ENCODE results near the gene OR52B6. TPM values are rescaled to one million over a fixed set of nuclear protein-coding genes. Genes with fewer than 3 reads are reported as not detected.
"Not testable (repeated sequence)": the region's sequence is repeated elsewhere in the genome, so short reads cannot be mapped to it uniquely, and the experiment has no call there.

Gene OR52B6
- total RNA-seq, 1 experiment from 2014 or later, result not detected

- intact Hi-C loops (cut with micrococcal nuclease; ENCODE audit: unreplicated experiment), result no loop called here
- no peak for DNase-seq
- no peaks in the 10 kb centered on the region for H3F3A ChIP-seq (ENCODE audit: insufficient read depth, low read depth)
- no peak overlapping the region for H3K4me2 ChIP-seq
- H3K4me1 ChIP-seq (replicated peaks; ENCODE audit: insufficient read depth), result no peaks in the 10 kb centered on the region
- BruUV-seq (replicated peaks), result no TSS peak
- no peak overlapping the region for H3K4me3 ChIP-seq
- ChIA-PET POLR2A (ENCODE audit: unreplicated experiment) (no interaction called here), CTCF (no interaction called here)
- H3K27ac ChIP-seq, result no peak overlapping the region
- no peak overlapping the region for H2AFZ ChIP-seq
- H3K9me2 ChIP-seq (ENCODE audit: insufficient read depth), result no peaks in the 10 kb centered on the region
- TF ChIP-seq CTCF (conservative IDR thresholded peaks at IDR 0.05) (no peak), EZH2 (IDR thresholded peaks at IDR 0.05; ENCODE audit: low read depth) (no peak)
- no peaks in the 10 kb centered on the region for H3K36me3 ChIP-seq (ENCODE audit: low read depth)
- H4K20me1 ChIP-seq (ENCODE audit: insufficient read depth), result no peaks in the 10 kb centered on the region
- H3K27me3 ChIP-seq (ENCODE audit: insufficient read depth, low read depth), result no peaks in the 10 kb centered on the region
- no peaks in the 10 kb centered on the region for H3K9me3 ChIP-seq (ENCODE audit: insufficient read depth, low read depth)
- H3K79me2 ChIP-seq (ENCODE audit: low read depth), result no peaks in the 10 kb centered on the region
These were observed 337 bp downstream of the OR52B6 start for GRCh38 chr11:5581014-5581413.

DNA sequence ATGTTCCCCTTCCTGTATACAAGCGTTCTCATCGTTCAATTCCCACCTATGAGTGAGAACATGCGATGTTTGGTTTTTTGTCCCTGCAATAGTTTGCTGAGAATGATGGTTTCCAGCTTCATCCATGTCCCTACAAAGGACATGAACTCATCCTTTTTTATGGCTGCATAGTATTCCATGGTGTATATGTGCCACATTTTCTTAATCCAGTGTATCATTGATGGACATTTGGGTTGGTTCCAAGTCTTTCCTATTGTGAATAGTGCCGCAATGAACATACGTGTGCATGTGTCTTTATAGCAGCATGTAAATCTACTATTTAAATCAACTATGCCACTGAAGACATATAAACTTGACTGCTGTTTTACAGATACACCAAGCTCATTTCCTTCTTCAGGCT is 3.8 kb downstream of the OR52B6 start:
- BruUV-seq (replicated peaks); H3K4me2 ChIP-seq; H3K27me3 ChIP-seq (ENCODE audit: insufficient read depth, low read depth); intact Hi-C loops (cut with micrococcal nuclease; ENCODE audit: unreplicated experiment); DNase-seq; POLR2A ChIA-PET (ENCODE audit: unreplicated experiment); H3K79me2 ChIP-seq (ENCODE audit: low read depth); H2AFZ ChIP-seq; H3K4me3 ChIP-seq; H3K4me1 ChIP-seq (replicated peaks; ENCODE audit: insufficient read depth); H3K27ac ChIP-seq; H3K9me3 ChIP-seq (ENCODE audit: insufficient read depth, low read depth); H3K9me2 ChIP-seq (ENCODE audit: insufficient read depth); H4K20me1 ChIP-seq (ENCODE audit: insufficient read depth); H3K36me3 ChIP-seq (ENCODE audit: low read depth); CTCF ChIA-PET; H3F3A ChIP-seq (ENCODE audit: insufficient read depth, low read depth): not testable (repeated sequence)

DNA sequence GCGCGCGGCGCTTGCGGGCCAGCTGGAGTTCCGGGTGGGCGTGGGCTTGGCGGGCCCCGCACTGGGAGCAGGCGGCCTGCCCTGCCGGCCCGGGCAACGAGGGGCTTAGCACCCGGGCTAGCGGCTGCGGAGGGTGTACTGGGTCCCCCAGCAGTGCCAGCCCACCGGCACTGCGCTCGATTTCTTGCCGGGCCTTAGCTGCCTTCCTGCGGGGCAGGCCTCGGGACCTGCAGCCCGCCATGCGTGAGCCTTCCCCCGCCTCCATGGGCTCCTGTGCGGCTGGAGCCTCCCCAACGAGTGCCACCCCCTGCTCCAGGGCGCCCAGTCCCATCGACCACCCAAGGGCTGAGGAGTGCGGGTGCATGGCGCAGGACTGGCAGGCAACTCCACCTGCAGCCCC is 9.2 kb downstream of the OR52B6 start:
- H3K27ac ChIP-seq; H2AFZ ChIP-seq; H3K4me3 ChIP-seq; CTCF ChIA-PET; H3K9me2 ChIP-seq (ENCODE audit: insufficient read depth); H3F3A ChIP-seq (ENCODE audit: insufficient read depth, low read depth); H3K9me3 ChIP-seq (ENCODE audit: insufficient read depth, low read depth); H4K20me1 ChIP-seq (ENCODE audit: insufficient read depth); POLR2A ChIA-PET (ENCODE audit: unreplicated experiment); H3K4me2 ChIP-seq; H3K4me1 ChIP-seq (replicated peaks; ENCODE audit: insufficient read depth); H3K36me3 ChIP-seq (ENCODE audit: low read depth); intact Hi-C loops (cut with micrococcal nuclease; ENCODE audit: unreplicated experiment); BruUV-seq (replicated peaks); DNase-seq; H3K79me2 ChIP-seq (ENCODE audit: low read depth); H3K27me3 ChIP-seq (ENCODE audit: insufficient read depth, low read depth): not testable (repeated sequence)

- 0 out of 2 replicates have a peak, but pooled peaks cover under 1% of the 10 kb centered on the region for H3F3A ChIP-seq (ENCODE audit: insufficient read depth, low read depth)
- H3K36me3 ChIP-seq (ENCODE audit: low read depth), result no peaks in the 10 kb centered on the region
- TF ChIP-seq CTCF (conservative IDR thresholded peaks at IDR 0.05), result no peak
- intact Hi-C loops (cut with micrococcal nuclease; ENCODE audit: unreplicated experiment), result no loop called here
- no TSS peak for BruUV-seq (replicated peaks)
- no peaks in the 10 kb centered on the region for H3K27me3 ChIP-seq (ENCODE audit: insufficient read depth, low read depth)
- POLR2A ChIA-PET (ENCODE audit: unreplicated experiment), result no interaction called here
- no peak overlapping the region for H2AFZ ChIP-seq
- no peak overlapping the region for H3K27ac ChIP-seq
- H3K4me3 ChIP-seq, result no peak overlapping the region
- H3K9me3 ChIP-seq (ENCODE audit: insufficient read depth, low read depth), result no peaks in the 10 kb centered on the region
- H3K9me2 ChIP-seq (ENCODE audit: insufficient read depth), result no peaks in the 10 kb centered on the region
- no peaks in the 10 kb centered on the region for H3K79me2 ChIP-seq (ENCODE audit: low read depth)
- no peak for DNase-seq
- H3K4me1 ChIP-seq (replicated peaks; ENCODE audit: insufficient read depth), result no peaks in the 10 kb centered on the region
- H3K4me2 ChIP-seq, result no peak overlapping the region
- CTCF ChIA-PET, result interaction anchor here (0.7 kb wide), 1 partner anchor 12 kb away, joined by 5 read pairs; no protein-coding TSS in a partner anchor
- no peaks in the 10 kb centered on the region for H4K20me1 ChIP-seq (ENCODE audit: insufficient read depth)
These were observed 10.9 kb downstream of the OR52B6 start for GRCh38 chr11:5591613-5592012.

Measured in PC-9 (cell line).